ENCODE data around the gene NKD1.

The NKD1 gene

DNA sequence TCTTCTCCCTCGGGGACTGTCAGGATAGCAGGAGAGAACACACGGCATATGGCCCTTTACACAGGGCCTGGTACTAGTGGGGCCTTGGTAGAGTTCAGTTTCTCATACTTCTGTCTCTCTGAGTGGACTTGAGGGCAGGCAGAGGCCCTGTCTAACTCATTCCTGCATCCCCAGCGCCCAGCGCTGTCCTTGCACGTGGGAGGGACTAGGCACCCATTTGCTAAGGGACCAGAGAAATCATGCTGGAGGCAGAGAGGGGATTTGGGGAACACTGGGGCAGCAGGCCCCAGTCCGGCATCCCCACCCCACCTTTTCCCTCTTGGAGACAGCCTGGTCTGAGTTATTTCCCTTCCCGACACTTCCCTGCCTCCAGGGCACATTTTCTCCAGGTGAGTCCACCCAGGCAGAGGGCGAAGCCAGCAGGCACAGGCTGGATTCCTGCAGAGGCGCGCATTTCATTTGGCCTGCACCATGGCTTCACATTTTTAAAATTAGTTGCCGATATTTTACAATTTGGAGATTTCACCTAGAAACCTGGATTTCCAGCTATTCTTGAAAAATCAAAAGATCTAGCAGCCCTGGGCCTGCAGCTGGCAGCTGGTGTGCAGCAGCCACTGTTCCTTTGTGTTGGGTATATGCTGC, 9.7 kb upstream of the NKD1 start:
- DNase-seq: no peak

DNA sequence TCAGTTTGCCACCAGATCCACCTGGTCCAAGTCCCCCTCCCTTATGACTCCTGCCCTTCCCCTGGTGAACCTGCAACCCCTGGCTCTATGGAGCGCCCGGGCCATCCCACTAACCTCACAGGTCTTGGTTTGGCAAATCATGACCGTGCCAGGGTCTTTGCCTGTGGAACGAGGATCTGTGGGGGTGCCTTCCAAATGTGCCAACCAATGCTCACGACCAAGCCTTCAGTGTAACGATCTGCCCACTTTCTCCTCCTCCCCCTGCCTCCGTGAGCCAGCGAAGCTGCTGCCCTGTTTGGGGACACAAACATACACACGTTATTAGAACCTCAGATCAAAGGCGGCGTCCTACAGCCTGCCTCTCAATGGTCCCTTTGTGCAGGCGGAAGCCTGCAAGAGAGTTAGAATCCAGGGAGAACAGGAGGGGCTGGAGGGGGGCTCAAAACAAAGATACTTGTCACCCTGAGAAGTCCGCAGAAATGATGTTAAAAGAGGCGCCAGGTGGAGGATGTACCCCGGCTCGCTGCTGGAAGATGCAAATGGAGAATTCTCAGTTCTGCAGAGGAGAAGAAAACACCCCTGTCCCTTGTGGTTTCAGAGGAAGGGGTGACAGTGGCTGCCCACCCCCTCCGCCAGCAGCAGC, 9.0 kb upstream of the NKD1 start:
- DNase-seq: no peak

DNA sequence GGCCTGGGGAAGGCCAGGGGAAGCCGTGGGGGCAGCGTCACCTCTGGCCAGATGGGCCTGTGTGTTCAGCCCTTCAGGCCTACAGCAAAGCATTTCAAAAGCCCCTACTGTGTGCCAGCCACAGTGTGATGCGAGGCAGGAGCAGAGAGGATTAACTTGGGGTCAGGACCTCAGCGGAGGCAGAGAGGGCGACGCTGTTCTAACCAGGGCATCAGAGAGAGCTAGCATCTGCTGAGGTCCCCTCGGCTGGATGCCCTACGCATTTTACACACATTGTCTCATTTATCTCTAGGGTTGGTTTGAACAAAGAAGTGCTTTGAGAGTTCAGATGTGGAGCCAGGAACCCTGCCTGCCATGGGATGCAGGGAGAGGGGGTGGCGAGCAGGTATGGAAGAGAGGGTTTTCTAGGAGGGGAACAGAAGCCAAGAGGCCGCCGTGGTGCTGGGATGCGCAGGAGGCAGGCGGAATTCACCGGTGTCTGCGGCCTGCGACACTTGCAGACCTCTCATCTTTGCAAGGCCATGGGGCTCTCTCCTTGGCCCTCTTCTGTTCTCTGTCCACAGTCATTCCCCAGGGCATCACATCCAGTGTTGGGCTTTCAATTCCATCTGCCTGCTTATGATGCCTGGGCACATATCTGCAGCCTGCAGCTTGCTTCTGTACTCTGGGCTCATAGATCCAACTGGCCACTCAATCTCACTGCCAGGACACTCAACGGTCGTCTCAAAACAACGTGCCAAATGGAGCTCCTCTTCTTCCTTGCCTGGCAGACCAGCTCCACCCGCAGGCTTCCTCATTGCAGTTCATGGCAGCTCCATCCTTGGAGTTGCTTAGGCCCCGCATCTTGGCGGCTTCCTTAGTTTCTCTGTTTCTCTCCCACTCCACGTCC, 8.1 kb upstream of the NKD1 start:
- no peak for DNase-seq

DNA sequence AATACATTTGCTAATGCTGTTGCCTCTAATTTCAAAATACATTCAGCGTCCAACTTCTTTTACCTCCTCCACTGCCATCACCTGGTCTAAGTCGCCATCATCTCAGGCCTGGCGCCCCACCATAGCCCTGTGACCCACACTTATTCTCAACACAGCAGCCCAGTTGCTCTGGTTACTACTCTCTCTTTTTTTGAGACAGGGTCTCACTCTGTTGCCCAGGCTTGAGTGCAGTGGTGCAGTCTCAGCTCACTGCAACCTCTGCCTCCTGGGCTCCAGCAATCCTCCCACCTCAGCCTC, 7.5 kb upstream of the NKD1 start:
- no peak for DNase-seq

DNA sequence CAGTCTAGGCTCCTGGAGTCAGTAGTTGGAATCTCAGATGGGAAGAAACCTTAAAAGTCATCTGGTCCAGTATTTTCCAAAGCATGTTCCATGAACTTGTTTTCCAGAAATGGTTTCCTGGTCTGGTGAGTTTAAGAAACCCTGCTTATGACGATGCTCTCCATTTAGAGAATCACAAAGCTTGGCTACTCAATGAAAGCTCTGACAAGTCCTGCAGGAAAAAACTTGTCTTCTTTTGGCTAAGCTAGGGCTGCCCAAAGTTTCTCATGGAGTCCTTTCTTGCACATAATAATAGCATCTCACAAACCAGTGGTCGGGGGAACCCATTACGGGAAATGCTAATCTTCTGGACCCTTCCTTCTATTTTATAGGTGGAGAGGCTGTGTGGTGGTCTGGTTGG, 5.5 kb upstream of the NKD1 start:
- DNase-seq: no peak

DNA sequence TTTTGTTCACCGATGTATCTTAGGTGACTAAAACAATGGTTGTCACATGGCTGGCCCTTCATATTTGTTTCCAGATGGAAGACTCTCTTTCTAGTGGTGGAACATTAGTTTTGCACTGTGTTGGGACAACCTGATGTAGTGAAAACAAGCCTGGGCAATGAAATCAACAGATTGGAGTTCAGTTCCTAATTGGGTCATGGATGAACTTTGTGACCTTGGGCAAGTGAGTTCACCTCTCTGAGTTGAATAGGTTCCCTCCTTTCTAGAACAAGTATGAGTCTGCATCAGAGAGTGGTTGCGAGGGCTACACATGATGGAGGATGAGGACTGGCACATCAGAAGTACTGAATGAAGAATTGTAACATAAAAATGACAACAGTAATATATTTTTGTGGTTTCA, 2.1 kb upstream of the NKD1 start:
- no peak for DNase-seq

DNA sequence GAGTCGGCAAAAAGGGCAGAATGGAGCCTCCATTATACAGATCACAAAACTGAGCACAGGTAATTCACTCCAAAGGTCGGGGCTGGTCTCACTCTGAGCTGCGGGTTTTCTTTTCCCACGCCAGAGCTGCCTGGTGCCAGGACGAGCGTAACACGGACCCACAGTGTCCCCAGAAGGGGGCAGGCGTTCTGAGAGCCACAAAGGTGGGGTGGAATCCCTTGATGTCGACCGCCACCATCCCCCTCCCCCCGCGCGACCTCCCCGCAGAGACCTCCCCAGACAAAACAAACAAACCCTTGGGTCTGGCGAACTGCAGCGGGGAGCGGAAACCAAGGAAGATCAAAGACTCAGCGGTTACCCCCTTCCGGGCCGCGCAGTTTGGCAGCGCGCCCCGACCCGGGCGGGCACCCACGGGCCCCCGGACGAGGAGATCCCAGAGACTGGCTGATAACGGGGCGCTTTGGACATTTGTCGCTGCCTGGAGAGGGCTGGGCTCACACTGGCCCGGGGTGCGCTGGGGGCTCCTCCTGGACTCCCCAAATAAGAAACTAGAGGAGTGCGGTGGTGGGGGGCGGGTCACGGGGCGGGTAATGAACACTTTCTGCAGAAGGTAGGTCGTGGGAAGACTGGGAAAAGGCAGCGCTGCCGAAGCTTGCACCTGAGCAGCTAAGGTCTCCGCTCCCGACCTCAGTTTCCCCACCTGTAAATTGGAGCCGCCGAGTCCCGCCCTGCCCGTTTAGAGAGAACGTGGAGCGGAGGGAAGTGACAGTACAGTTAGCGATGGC, 664 bp upstream of the NKD1 start:
- DNase-seq: peak; percentile 94

DNA sequence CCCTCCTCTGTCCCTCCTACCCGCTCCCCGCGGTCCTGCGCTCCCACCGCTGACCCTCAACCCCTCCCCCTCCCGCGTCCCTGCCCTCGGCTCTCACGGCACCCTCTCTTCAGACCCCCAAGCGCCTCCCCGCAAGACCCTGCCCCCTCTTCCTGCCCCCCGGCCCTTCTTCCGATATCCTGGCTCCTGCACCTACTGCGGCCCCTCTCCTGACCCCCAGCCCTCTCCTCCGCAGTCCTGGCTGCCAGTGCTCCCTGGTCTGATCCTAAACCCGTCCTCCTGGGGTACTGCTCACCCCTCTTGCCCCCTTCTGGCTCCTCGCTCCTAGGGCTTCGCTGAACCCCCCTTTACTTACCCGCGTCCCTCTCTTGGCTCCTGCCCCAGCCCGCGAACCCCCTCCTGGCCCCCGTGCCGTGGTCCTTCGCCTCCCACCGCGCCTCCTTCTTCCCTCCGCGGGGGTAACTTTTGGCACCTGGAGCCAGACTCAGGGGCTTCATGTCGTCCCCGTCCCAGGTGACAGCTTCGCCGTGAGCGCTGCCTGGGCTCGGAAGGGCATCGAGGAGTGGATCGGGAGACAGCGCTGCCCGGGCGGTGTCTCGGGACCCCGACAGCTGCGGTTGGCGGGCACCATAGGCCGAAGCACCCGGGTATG, 839 bp downstream of the NKD1 start:
- no peak for DNase-seq

DNA sequence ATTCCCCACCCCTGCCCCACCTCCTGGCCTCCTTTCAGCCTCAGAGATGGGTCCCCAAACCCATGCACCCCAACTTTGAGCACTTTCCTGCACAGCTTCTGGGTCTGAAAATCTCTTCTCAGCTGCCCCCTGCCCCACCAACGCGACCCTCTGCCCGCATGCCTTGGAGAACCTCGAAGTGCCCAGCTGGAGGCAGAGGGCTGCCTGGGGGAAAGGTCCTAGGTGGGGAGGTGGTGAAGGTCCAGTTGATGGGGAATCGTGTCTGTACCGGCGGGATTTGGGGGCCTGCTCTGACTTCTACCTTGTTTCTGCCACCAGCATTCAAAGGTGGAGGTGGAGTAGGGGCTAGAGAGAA, 1.3 kb downstream of the NKD1 start:
- DNase-seq: no peak

DNA sequence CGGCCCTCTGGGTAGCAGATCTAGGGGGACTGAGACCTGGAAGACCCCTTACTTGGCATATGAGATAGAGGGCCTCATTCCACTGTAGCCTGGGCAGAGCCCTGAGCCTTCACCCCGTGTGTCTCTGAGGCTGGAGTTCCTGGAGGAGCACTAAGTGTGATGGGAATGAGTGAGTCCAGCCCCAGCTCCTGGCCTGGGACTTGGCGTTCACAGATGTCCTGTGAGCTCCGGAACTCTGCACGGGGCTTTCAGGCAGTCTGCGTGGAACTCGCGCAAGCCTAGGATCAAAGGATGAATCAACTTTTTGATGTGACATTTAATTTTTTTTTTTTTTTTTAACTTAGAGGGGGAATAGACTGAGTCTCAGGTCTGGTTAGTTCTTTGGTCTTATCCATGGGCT, 1.8 kb downstream of the NKD1 start:
- no peak for DNase-seq

DNA sequence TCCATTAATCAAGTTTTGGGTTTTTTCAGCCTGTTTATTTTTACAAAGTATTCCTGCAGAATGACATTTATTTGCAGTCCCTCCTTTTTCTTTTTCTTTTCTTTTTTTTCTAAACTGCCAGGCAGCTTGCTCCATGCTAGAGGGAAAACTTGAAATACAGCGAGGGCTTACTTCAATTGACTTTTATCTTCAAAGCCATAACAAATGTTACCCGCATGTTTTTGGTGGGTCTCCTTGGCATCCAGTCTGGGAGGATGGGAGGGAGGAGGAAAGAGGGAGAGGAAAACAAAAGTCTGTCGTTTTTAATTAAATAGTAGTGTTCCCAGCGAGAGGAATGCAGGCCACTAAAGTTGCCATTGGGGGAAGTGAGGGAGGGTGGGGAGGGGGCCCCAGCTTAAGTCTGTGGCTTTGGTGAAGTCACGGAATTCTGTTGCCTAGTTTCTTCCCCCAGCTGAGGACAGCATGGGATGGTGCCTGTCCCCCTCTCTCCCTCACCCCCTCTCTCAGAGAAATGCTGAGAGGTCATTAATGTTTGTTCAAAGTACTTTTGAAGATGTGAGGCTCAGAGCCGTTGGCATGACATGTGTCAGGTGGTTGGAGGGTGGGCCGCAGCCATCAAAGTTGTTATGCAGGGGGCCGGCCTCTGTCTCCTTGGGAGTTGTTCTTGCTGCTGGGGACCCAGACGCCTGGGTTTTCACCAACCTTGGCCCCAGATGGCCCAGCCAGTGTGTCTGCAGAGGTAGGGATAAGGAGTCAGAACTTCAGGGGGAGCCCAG, 2.9 kb downstream of the NKD1 start:
- DNase-seq: no peak

DNA sequence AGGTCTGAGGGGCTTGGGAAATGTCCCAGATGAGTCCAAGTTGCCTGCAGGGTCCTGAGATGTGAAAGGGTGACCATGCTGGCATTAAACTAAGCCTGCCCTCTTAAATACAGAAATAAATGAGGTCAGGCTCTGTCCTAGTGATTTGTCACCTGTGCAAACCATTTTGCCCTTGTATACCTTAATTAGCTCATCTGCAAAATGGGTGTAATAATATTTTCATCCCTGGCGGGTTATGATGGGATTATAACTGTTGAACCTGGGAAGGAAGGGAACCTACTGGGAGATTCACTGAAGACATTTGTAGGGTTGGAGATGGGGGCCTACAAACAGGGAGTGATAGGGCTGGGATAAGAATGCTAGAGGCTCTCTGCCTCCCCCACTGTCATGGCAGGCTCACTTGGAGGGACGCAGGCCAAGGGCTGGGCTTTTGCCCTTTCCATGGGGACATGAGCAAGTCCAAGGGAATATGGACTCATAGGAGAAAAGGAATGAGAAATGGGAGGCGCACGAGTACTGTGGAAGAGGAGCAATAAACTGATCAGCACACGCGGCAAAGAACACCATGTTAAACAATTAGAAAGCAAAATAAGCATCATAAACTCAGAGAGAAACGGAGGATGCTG, 4.4 kb downstream of the NKD1 start:
- DNase-seq: no peak

DNA sequence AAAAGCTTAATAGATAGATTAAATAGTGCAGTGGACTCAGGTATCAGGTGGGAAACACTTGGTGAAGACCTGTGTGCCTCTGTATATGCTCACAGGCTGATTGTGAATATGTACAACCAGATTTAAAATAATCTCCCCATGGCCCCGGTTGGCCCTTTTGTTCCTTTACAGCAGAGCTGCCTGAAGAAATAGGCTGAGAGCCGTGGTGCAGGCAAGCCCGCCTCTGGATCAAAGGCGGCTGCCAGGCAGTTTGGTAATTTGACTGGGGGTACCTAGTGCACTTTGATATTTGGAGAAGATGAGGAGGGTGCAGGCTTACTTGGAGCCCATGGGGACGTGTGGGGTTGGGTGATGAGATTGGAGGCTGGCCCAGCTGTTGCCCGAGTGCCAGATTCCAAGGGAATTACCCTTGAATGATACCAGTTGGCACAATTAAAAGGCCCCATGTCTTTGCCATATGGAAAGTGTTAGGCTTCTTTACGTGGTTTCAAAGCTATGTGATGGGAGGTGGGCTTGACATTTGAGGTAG, 5.0 kb downstream of the NKD1 start:
- no peak for DNase-seq

DNA sequence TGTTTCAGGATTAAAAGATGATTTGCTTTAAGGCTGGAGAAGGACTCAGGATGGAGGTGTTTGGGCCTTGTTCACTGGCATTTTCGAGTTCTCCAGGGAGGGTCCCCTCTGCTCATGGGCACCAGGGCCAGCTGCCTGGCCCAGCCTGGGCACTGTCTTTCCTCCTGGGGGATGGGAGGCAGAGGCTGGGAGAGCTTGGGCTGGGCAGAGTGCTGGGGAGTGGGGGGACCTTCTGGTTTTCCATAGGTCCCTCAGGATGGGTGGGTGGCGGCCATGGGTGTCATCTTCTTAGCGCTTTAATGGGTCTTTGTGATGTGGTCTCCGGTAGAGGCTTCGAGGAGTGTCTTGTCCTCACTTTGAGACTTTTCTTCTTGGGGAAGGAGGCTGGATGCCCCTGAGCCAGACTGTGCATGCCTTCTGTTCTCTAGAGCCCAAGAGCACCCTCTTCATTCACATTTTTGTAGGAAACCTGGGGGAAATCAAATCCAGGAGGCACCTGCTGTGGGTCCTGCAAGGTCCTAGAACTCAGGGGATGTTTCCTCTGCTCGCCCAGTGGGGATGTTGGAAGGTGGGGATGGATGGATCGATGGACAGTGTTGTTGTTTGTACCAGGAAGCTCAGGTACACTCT, 5.7 kb downstream of the NKD1 start:
- DNase-seq: no peak

DNA sequence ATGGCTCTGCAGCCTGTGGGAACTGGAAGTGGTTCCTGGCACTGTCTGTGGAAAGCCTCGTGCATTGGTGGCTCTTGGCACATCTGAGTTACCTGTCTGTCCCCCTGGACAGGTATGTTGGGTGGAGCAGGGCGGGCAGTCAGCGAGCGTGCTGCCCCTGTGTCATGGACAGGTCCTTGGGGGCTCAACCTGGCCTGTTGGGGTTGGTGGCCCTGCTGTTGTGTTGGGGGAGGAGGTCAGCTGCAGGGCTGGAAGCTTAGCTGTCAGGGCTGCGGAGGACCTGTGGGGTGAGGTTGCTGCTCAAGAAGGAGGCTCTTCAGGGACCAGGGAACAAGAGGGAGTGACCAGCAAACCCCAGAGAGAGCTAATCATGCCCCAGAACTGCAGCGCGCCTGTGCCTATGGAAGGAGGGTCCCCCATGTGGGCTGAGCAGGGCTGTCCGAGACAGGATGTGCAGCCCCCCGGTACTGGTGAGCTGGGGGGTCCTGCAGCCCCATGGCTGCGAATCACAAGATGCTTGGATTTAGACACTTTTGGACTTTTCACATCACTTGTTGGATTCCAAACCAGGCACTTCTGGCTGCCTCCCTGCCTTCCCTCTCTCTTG, 7.2 kb downstream of the NKD1 start:
- no peak for DNase-seq

DNA sequence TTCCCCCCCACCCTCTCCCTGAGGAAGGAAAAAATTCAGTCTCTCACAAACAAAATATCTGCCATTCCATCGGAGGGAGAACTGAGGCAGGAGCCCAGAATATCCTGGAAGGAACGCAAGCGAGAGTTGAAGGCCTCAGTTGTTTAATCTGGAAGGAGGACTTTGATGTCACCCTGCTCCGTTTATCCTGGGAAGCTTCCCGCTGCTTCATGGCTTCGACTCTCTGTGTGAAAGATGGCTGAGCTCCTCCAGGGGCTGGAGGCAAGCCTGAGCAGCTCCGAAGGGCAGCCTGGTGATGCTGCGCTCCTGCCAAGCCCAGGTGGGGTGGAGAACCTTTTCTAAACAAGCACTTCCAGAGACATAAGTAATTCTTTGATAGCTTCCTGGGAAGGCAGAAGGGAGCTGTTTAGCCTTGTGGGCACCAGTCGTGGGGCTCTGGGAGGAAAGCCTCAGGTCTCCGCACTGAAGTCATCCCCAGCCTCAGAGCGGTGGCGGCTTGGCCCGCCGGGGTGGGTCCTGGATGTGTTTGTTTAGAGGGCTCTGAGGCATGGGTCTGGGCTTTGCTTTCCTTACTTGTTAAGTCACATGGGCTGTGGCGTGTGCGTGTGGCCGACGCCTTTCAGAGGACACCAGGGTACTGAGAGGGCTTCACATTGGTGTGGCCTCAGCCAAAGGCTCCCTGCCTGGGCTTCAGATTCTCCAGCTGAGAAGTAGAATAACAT, 7.9 kb downstream of the NKD1 start:
- no peak for DNase-seq

DNA sequence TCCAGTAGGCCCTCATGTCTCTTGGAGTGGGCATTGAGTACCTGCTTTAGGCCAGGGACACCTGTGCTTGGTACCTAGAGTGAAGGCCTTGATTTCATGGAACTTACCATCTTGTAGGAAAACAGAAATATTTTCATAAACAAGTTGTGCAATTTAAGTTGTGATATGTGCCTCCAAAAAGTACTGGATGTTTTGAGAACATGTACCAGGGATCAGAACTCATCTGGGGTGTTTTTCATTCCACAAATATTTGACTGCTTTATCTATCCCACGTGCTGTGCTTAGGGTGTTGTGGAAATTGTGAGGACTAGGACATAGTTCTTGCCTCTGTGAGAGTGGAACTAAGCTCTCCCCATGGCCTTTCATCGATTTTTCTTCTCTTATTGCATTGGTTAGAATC, 8.8 kb downstream of the NKD1 start:
- DNase-seq: no peak

DNA sequence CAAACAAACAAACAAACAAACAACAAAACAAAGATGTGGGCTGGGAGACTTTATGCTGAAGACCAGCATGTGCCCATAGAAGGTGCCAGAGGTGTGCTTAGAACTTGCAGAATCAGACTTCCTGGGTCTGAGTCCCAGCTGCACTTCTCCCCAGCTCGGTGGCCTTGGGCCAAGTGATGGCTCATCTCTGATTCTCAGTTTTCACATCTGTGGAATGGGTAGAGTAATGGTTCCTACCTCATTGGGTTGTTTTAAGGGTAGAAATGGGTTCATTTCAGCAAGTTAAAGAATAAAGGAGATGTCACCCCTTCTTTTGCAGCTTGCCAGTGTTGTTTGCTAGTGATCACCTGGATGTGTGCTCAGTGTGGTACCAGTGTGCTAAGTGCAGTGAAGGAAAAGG, 10.7 kb downstream of the NKD1 start:
- no peak for DNase-seq

DNA sequence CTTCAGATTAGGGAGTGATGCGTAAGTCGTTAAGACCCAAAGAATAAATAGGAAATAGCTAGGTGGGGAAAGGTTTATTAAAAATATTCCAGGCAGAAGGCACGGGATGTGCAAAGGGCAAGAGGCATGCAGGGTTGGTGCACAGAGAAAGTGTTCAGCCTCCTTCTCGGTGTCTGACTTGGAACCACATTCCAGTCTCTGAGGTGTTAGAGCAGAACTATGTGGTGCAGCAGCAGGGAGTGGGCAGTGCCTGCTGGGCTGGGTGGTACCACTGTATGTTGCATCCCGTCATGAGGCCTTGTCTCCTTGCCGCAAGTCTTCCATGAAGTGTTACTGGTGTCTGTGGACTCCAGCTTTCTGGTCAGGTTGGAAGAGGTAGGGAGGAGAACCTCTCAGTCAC, 11.1 kb downstream of the NKD1 start:
- no peak for DNase-seq

Measured in CD4-positive, alpha-beta T cell treated with Interleukin-17A for 1 hour (primary cell).